ENCODE measurements around the gene MPC1L. TPM values are rescaled to one million over a fixed set of nuclear protein-coding genes. Genes with fewer than 3 reads are reported as not detected.
"Not testable (repeated sequence)": the region's sequence is repeated elsewhere in the genome, so short reads cannot be mapped to it uniquely, and the experiment has no call there.

Gene MPC1L
- total and polyA plus RNA-seq, 8 donors = not detected

DNA sequence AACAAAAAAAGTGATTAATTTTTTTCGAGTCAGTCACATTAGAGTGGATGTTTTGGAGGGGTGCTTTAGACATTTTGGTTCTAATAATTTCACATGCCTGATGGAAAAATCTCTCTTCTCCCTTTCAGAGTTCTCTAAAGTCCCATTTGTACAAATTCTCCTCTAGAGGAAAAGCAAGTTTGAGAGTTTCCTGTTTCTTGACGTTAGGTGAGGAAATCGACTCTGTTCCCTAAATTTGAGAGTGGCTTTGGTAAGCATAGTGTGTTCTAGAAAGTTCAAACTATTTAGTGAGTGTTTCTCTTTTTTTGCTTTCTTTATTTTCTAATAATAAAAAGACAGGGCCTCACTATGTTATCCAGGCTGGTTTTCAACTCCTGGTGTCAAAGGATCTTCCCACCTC is 44.1 kb upstream of the MPC1L start:
- no peak for TF ChIP-seq POLR2A (IDR thresholded peaks at IDR 0.05)
- no peaks in the 10 kb centered on the region for H3K36me3 ChIP-seq
- intact Hi-C loops (cut with DNase I; ENCODE audit: low total_unique reads) = no loop called here
- 61 to 77% (median 74%) methylated on average over 3 of the region's 3 CpGs for WGBS, 5 donors
- H3K27me3 ChIP-seq = no peaks in the 10 kb centered on the region
- peak overlapping the region in 1 of 5 donors; percentile 22 for H3K27ac ChIP-seq
- H3K4me1 ChIP-seq = peaks cover 7 to 20% (median 9%) of the 10 kb centered on the region in 4 donors
- no peak overlapping the region for H3K4me3 ChIP-seq
- DNase-seq = no peak
- H3K9me3 ChIP-seq = peaks cover 0 to 4% (median 0%) of the 10 kb centered on the region in 4 donors

- WGBS, 5 donors = 8 to 44% (median 11%) methylated on average over 12 of the region's 12 CpGs
- TF ChIP-seq POLR2AphosphoS5 (IDR thresholded peaks at IDR 0.05) (no peak), CTCF (IDR thresholded peaks at IDR 0.05) (no peak), POLR2A (IDR thresholded peaks at IDR 0.05) (no peak), EP300 (IDR thresholded peaks at IDR 0.05) (no peak)
- Histone ChIP-seq H3K27ac (peak overlapping the region; percentile 90 to 97 (median 92)), H3K4me3 (peak overlapping the region; percentile 63 to 76 (median 68)), H3K9me3 (peaks cover 0 to 4% (median 0%) of the 10 kb centered on the region in 4 donors), H3K4me1 (peaks cover 7 to 20% (median 9%) of the 10 kb centered on the region in 4 donors), H3K27me3 (no peaks in the 10 kb centered on the region), H3K36me3 (no peaks in the 10 kb centered on the region)
- DNase-seq = peak in 1 of 2 donors; percentile 11
- intact Hi-C loops (cut with DNase I; ENCODE audit: low total_unique reads) = no loop called here
These were observed 43.2 kb upstream of the MPC1L start for GRCh38 chrX:40579900-40580536.

DNA sequence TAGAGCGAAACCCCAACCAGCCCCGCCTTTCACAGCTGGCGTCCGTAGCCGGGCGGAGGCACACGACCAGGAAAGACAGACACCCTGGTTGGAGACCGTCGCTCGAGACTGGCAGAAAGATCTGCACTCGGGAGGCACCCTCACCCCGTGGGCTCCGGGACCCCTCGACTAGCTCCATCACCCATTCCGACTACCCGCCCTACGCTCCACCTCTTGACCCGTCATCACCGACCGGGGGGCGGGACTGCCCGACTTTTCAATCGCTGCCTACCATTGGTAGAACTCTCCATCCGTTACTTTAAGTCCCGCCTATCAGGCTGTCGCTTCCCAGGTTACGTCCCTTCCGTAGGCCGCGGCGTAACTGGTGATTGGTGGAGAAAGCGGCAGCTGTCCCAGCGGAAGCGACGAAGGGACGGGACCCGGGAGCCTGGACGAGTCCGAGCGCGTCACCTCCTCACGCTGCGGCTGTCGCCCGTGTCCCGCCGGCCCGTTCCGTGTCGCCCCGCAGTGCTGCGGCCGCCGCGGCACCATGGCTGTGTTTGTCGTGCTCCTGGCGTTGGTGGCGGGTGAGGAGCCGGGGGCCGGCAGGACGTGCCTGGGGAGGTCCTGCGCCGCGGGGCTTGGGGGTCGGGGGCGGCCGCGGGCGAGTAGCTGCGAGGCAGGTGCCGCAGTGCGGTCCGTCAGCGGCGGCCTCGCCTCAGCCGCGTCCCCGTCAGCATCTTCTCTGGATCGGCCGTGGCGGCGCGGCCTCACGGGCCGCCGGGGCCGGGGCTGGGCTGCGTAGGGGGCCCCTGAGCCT is 42.5 kb upstream of the MPC1L start, which contains the start of gene ATP6AP2:
TSS of gene ATP6AP2 (plus strand) at position 434 of the 799 bp plus-strand sequence. CDS start at position 530, 96 bp downstream.
- Histone ChIP-seq H3K27ac (peak within 1 kb of the TSS; percentile 90 to 97 (median 92)), H3K27me3 (no peaks in the 10 kb centered on the region), H3K9me3 (peaks cover 0 to 4% (median 0%) of the 10 kb centered on the region in 4 donors), H3K36me3 (no peaks in the 10 kb centered on the region), H3K4me1 (peaks cover 7 to 20% (median 9%) of the 10 kb centered on the region in 4 donors), H3K4me3 (peak within 1 kb of the TSS; percentile 63 to 76 (median 68))
- 0 to 26% (median 1%) methylated on average over 14 to 89 of the region's 89 CpGs for WGBS, 5 donors
- no peak for TF ChIP-seq CTCF (IDR thresholded peaks at IDR 0.05)
- no peak for TF ChIP-seq EP300 (IDR thresholded peaks at IDR 0.05)
- TF ChIP-seq POLR2AphosphoS5 (IDR thresholded peaks at IDR 0.05) = peak; percentile 72 to 92 (median 90)
- peak in 2 of 4 donors; percentile 52 to 53 for TF ChIP-seq POLR2A (IDR thresholded peaks at IDR 0.05)
- intact Hi-C loops (cut with DNase I; ENCODE audit: low total_unique reads) = no loop called here
- peak; percentile 91 to 97 for DNase-seq

- Histone ChIP-seq H3K36me3 (no peaks in the 10 kb centered on the region), H3K9me3 (peaks cover 0 to 4% (median 0%) of the 10 kb centered on the region in 4 donors), H3K27ac (peak overlapping the region; percentile 90 to 97 (median 92)), H3K4me3 (peak overlapping the region; percentile 63 to 76 (median 68)), H3K27me3 (no peaks in the 10 kb centered on the region), H3K4me1 (peaks cover 7 to 20% (median 9%) of the 10 kb centered on the region in 4 donors)
- no peak for DNase-seq
- WGBS, 5 donors = 0 to 37% (median 7%) methylated on average over 4 to 15 of the region's 15 CpGs
- intact Hi-C loops (cut with DNase I; ENCODE audit: low total_unique reads) = no loop called here
- no peak for TF ChIP-seq POLR2A (IDR thresholded peaks at IDR 0.05)
- TF ChIP-seq CTCF (IDR thresholded peaks at IDR 0.05) = no peak
- TF ChIP-seq POLR2AphosphoS5 (IDR thresholded peaks at IDR 0.05) = no peak
- no peak for TF ChIP-seq EP300 (IDR thresholded peaks at IDR 0.05)
These were observed 41.8 kb upstream of the MPC1L start for GRCh38 chrX:40581336-40581920.

- intact Hi-C loops (cut with DNase I; ENCODE audit: low total_unique reads); H3K27me3 ChIP-seq; H3K9me3 ChIP-seq; DNase-seq; H3K36me3 ChIP-seq; H3K27ac ChIP-seq: not testable (repeated sequence)
- WGBS, 5 donors = 89 to 92% (median 90%) methylated on average over 7 to 13 of the region's 13 CpGs
- H3K4me3 ChIP-seq = peak overlapping the region in 2 of 4 donors; percentile 63 to 68
- peaks cover 7 to 20% (median 9%) of the 10 kb centered on the region in 4 donors for H3K4me1 ChIP-seq
These were observed 41.0 kb upstream of the MPC1L start for GRCh38 chrX:40582178-40582577.
